GM23248 (cell line): ENCODE data around the gene HIBADH. TPM values are rescaled to one million over a fixed set of nuclear protein-coding genes. Genes with fewer than 3 reads are reported as not detected.
A peak's percentile ranks its signal among the peaks of the same experiment; 100 is the strongest.

Source experiments
- DNase-seq: peaks from one replicate; pipeline ENCODE4 v3.0.0-alpha.2; 2015
- H2AFZ ChIP-seq: fragments of 200-600 bp; sonication (generic); 2 replicates; pipeline ENCODE4 v1.6.1; 2016; ENCODE audit warnings: antibody characterized with exemption
- H3F3A ChIP-seq: fragments of 200-600 bp; sonication (generic); 2 replicates; pipeline ENCODE4 v1.6.1; 2016; ENCODE audit warnings: mild to moderate bottlenecking, antibody characterized with exemption, mixed run types; ENCODE audit not compliant: insufficient read depth
- H3K27ac ChIP-seq: fragments of 200-600 bp; sonication (generic); 2 replicates; pipeline ENCODE4 v1.5.1; 2016; ENCODE audit warnings: mild to moderate bottlenecking
- H3K27me3 ChIP-seq: fragments of 200-600 bp; sonication (generic); replicated peaks from 2 replicates; pipeline ENCODE4 v1.6.1; 2016; ENCODE audit warnings: mild to moderate bottlenecking; ENCODE audit not compliant: insufficient read depth
- H3K36me3 ChIP-seq: fragments of 200-600 bp; sonication (generic); 2 replicates; pipeline ENCODE4 v1.6.1; 2016; ENCODE audit warnings: low read depth, mild to moderate bottlenecking
- H3K4me1 ChIP-seq: fragments of 200-600 bp; sonication (generic); 2 replicates; pipeline ENCODE4 v1.6.1; 2016; ENCODE audit warnings: mild to moderate bottlenecking; ENCODE audit not compliant: insufficient read depth
- H3K4me2 ChIP-seq: fragments of 200-600 bp; sonication (generic); one replicate; pipeline ENCODE4 v1.6.1; 2016; ENCODE audit warnings: mild to moderate bottlenecking; ENCODE audit not compliant: unreplicated experiment
- H3K4me3 ChIP-seq: fragments of 200-600 bp; sonication (generic); 2 replicates; pipeline ENCODE4 v1.5.1; 2016; ENCODE audit warnings: mild to moderate bottlenecking
- H3K79me2 ChIP-seq: fragments of 200-600 bp; sonication (generic); 2 replicates; pipeline ENCODE4 v1.6.1; 2016; ENCODE audit warnings: mild to moderate bottlenecking; ENCODE audit not compliant: insufficient read depth
- H3K9ac ChIP-seq: fragments of 200-600 bp; sonication (generic); 2 replicates; pipeline ENCODE4 v1.6.1; 2016; ENCODE audit warnings: mild to moderate bottlenecking
- H3K9me2 ChIP-seq: fragments of 200-600 bp; sonication (generic); 2 replicates; pipeline ENCODE4 v1.6.1; 2016; ENCODE audit warnings: mixed run types, mild to moderate bottlenecking, moderate library complexity; ENCODE audit not compliant: insufficient read depth
- H3K9me3 ChIP-seq: fragments of 200-600 bp; sonication (generic); one replicate; pipeline ENCODE4 v1.6.1; 2017; ENCODE audit warnings: low read depth
- H4K20me1 ChIP-seq: fragments of 200-600 bp; sonication (generic); 2 replicates; pipeline ENCODE4 v1.6.0; 2016; ENCODE audit not compliant: insufficient read depth
- EZH2 ChIP-seq: fragments of 200-600 bp; sonication (generic); IDR thresholded peaks from 2 replicates; pipeline ENCODE4 v1.6.1; 2018; ENCODE audit warnings: antibody characterized with exemption, mild to moderate bottlenecking; ENCODE audit not compliant: insufficient read depth, poor library complexity, severe bottlenecking
- EZH2phosphoT487 ChIP-seq: fragments of 200-600 bp; sonication (generic); IDR thresholded peaks from 2 replicates; pipeline ENCODE4 v1.6.1; 2018; ENCODE audit warnings: antibody characterized with exemption, moderate library complexity, mild to moderate bottlenecking, low read depth; ENCODE audit not compliant: insufficient read depth
- whole genome bisulfite sequencing, 2 experiments: methylation state at CpG; one replicate each; pipeline ENCODE4 v1.1.6; 2015 to 2017; ENCODE audit warnings: low lambda C conversion rate in 2 of 2, low coverage in 1 of 2; ENCODE audit errors: missing lambda C conversion rate in 2 of 2; 5-methylcytosine and 5-hydroxymethylcytosine counted together
- in situ Hi-C: fragments of 300-500 bp; cut with MboI; formaldehyde crosslinking; loops from 2 replicates; pipeline ENCODE4 v1.15.0; 2020
- polyA plus RNA-seq: library from polyadenylated mRNA; unstranded; fragments of >200 nt; fragmentation: Nextera tagmentation; extraction: Ambion mirVana; gene quantifications from 2 replicates; pipeline ENCODE4 v1.2.1, GENCODE V29; 2016
- total RNA-seq: library from RNA; depleted of rRNA; stranded (reverse); fragments of >200 nt; shearing (Covaris generic); gene quantifications from 2 replicates; pipeline ENCODE4 v1.2.3, GENCODE V29; 2014

Gene HIBADH
- total and polyA plus RNA-seq, 2 experiments from 2014 or later: 70.1 to 87.0 TPM

- TF ChIP-seq EZH2: no peak
- no peak for TF ChIP-seq EZH2phosphoT487
- no peaks in the 10 kb centered on the region for H3K27me3 ChIP-seq
- no peaks in the 10 kb centered on the region for H3K4me1 ChIP-seq
- no peaks in the 10 kb centered on the region for H3K79me2 ChIP-seq
- H4K20me1 ChIP-seq: no peaks in the 10 kb centered on the region
- in situ Hi-C loops: no loop called here
- H3K9me2 ChIP-seq: no peaks in the 10 kb centered on the region
- no peaks in the 10 kb centered on the region for H3F3A ChIP-seq
- WGBS, 2 experiments: 56 to 64% methylated on average over 5 of the region's 5 CpGs
- no peak overlapping the region for H3K4me2 ChIP-seq
- H2AFZ ChIP-seq: no peak overlapping the region
- H3K9ac ChIP-seq: no peak overlapping the region
- no peak overlapping the region for H3K27ac ChIP-seq
- H3K4me3 ChIP-seq: no peak overlapping the region
- H3K36me3 ChIP-seq: peaks cover 13% of the 10 kb centered on the region
- no peaks in the 10 kb centered on the region for H3K9me3 ChIP-seq
- DNase-seq: no peak
Observed at GRCh38 chr7:27526131-27526530, 136.6 kb downstream of the HIBADH start.

- no peaks in the 10 kb centered on the region for H3K27me3 ChIP-seq
- DNase-seq: no peak
- H3K4me2 ChIP-seq: no peak overlapping the region
- TF ChIP-seq EZH2 (no peak), EZH2phosphoT487 (no peak)
- no peak overlapping the region for H2AFZ ChIP-seq
- no peaks in the 10 kb centered on the region for H3K79me2 ChIP-seq
- H3K9ac ChIP-seq: no peak overlapping the region
- peaks cover 8% of the 10 kb centered on the region for H3K36me3 ChIP-seq
- H4K20me1 ChIP-seq: no peaks in the 10 kb centered on the region
- no peaks in the 10 kb centered on the region for H3F3A ChIP-seq
- no peaks in the 10 kb centered on the region for H3K9me3 ChIP-seq
- in situ Hi-C loops: no loop called here
- H3K4me1 ChIP-seq: no peaks in the 10 kb centered on the region
- H3K4me3 ChIP-seq: no peak overlapping the region
- H3K9me2 ChIP-seq: no peaks in the 10 kb centered on the region
- no peak overlapping the region for H3K27ac ChIP-seq
Observed at GRCh38 chr7:27523321-27523720, 139.4 kb downstream of the HIBADH start.

DNA sequence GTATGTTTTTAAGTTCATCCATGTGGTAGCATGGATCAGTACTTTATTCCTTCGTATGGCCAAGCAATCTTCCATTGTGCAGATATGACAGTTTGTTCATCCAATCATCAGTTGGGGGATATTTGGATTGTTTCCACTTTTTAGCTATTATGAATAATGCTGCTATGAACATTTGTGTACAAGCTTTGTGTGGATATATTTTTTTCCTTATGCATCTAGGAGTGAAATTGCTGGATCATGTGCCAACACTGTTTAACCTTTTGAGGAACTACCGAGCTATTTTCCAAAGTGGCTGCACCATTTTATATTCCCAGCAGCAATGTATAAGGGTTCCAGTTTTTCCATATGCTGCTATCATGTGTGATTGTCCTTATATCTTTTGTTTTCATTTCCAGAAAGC is 140.1 kb downstream of the HIBADH start:
- no peak overlapping the region for H3K27ac ChIP-seq
- no peaks in the 10 kb centered on the region for H3K27me3 ChIP-seq
- in situ Hi-C loops: no loop called here
- H2AFZ ChIP-seq: no peak overlapping the region
- no peaks in the 10 kb centered on the region for H3K9me2 ChIP-seq
- H3K79me2 ChIP-seq: no peaks in the 10 kb centered on the region
- DNase-seq: no peak
- no peaks in the 10 kb centered on the region for H4K20me1 ChIP-seq
- H3K9ac ChIP-seq: no peak overlapping the region
- H3K36me3 ChIP-seq: peaks cover 8% of the 10 kb centered on the region
- no peak overlapping the region for H3K4me2 ChIP-seq
- TF ChIP-seq EZH2: no peak
- TF ChIP-seq EZH2phosphoT487: no peak
- WGBS, 2 experiments: 93 to 94% methylated on average over 2 of the region's 2 CpGs
- no peaks in the 10 kb centered on the region for H3K9me3 ChIP-seq
- H3K4me3 ChIP-seq: no peak overlapping the region
- H3F3A ChIP-seq: no peaks in the 10 kb centered on the region
- no peaks in the 10 kb centered on the region for H3K4me1 ChIP-seq

DNA sequence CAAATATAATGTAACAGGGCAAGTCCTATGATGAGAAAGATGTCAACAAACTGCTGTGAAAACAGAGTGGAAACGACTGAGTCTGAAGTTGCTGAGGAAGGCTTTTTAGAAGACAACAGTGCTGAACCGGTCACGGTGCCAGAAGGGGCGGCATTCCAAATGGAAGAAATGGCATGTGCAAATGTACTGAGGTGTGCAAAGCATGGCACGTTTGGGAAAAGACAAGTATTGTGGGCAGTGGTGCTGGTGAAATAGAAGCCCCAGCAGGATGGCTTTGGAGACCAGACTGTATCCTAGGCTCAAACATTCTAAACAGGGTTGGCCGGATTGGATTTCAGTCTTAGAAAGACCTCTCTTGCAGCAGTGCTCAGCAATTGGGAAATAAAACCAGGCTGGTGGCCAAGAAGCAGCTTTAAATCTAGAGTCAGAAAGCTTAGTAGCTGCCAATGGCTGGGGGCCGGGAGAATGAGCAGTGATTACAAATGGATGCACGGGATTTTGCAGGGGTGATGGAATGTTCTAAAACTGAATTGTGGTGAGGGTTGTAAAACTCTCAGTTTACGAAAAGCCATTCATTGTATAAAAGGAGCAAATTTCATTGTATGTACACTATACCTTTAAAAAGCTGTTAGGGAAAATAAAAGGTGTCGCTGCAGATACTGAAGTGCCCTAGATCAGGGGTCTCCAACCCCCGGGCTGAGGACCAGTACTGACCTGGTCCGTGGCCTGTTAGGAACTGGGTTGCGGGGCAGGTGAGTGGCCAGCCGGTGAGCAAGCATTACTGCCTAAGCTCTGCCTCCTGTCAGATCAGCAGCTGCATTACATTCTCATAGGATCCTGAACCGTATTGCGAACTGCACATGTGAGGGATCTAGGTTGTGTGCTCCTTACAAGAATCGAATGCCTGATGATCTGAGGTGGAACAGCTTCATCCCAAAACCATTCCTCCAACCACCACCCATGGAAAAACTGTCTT is 141.6 kb downstream of the HIBADH start:
- Histone ChIP-seq H3F3A (no peaks in the 10 kb centered on the region), H3K4me1 (no peaks in the 10 kb centered on the region), H2AFZ (no peak overlapping the region), H3K9me3 (no peaks in the 10 kb centered on the region), H3K36me3 (peaks cover 7% of the 10 kb centered on the region), H3K9ac (no peak overlapping the region), H3K27me3 (no peaks in the 10 kb centered on the region), H3K79me2 (no peaks in the 10 kb centered on the region), H3K4me2 (no peak overlapping the region), H3K9me2 (no peaks in the 10 kb centered on the region), H3K4me3 (no peak overlapping the region), H4K20me1 (no peaks in the 10 kb centered on the region), H3K27ac (no peak overlapping the region)
- no peak for TF ChIP-seq EZH2
- no peak for TF ChIP-seq EZH2phosphoT487
- DNase-seq: peak; percentile 47
- in situ Hi-C loops: no loop called here
- 59 to 63% methylated on average over 17 of the region's 17 CpGs for WGBS, 2 experiments
